HTERT RPE-1 (cell line): ENCODE results near the gene SLC16A8.
"Not testable (repeated sequence)": the region's sequence is repeated elsewhere in the genome, so short reads cannot be mapped to it uniquely, and the experiment has no call there.

Source experiments
- in situ Hi-C: fragments of 300-500 bp; cut with MboI; formaldehyde crosslinking; loops from 4 replicates; pipeline ENCODE4 v1.14.3; 2020; ENCODE audit warnings: low sequenced_read_pairs

Gene SLC16A8

DNA sequence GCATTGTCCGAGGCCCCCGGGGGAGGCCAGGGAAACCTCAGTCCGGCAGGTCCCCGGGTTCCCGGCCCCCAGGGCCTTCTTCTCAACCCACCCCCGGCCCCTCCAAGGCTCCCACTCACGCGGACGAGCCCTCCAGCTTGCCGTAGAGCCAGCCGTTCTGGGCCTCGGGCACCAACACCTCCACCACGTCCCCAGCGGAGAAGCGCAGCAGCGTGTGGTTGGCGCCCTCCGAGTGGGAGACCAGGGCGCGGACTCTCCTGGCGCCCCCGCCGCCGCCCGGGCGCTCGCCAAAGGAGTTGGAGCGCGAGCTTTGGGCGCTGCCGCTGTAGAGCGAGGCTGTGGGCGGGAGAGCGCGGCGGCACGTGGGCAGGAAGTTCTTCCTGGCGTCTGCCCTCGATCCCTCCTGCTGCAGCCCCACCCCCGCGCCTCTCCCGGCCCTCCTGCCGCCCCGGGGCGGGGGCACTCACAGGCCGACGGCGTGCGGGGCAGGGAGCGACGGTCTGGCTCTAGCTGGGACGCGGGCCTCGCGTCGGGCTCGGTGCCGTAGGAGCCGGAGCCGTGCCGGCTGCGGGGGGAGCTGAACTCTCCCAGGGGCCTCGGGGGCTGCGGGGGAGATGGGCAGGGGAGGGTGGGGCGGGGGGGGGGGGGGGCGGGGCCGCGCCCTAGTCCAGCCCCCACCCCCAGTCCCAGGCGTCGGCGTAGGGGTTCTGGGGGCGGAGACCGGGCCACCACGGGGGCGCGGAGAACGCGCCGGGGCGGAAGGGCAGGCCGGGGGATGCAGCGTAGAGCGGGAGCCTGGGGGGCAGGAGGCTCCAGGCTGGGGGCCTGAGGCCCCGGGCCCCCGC is 4.9 kb upstream of the SLC16A8 start:
- in situ Hi-C loops: no loop called here

DNA sequence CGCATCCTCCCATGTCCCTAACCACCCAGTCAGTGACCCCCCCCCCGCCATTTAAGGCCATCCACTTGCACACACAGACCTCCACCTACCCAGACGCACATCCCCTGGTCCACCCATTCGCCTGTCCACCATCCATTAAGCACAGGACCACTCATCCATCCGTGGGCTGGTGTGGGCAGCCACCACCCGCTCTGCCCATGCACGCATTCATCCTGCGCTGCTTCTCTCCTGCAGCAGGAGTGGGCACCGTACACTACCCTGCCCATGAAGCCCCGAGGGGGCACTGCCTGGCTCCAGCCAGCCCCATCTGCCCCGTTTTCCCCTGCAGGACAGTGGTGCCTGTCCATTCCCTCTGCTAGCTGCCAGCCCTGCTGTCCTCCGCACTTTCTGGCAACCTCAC is 3.9 kb upstream of the SLC16A8 start:
- in situ Hi-C loops: no loop called here

DNA sequence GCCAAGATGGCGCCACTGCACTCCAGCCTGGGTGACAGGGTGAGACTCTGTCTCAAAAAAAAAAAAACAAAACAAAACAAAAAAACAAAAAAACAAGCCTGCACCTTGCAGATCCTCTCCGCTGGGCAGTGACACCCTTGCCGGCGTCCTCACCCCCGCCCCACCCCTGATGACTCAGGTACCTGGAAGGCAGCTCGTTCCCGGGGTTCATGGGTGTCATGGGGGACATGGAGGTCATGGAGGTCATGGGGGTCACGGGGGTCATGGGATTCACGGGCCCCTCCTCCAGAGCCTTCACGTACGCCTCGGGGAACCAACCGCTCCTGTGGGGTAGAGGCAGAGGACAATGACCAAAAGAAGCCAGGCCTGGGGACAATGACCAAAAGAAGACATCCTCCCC is 3.0 kb upstream of the SLC16A8 start:
- in situ Hi-C loops: no loop called here

DNA sequence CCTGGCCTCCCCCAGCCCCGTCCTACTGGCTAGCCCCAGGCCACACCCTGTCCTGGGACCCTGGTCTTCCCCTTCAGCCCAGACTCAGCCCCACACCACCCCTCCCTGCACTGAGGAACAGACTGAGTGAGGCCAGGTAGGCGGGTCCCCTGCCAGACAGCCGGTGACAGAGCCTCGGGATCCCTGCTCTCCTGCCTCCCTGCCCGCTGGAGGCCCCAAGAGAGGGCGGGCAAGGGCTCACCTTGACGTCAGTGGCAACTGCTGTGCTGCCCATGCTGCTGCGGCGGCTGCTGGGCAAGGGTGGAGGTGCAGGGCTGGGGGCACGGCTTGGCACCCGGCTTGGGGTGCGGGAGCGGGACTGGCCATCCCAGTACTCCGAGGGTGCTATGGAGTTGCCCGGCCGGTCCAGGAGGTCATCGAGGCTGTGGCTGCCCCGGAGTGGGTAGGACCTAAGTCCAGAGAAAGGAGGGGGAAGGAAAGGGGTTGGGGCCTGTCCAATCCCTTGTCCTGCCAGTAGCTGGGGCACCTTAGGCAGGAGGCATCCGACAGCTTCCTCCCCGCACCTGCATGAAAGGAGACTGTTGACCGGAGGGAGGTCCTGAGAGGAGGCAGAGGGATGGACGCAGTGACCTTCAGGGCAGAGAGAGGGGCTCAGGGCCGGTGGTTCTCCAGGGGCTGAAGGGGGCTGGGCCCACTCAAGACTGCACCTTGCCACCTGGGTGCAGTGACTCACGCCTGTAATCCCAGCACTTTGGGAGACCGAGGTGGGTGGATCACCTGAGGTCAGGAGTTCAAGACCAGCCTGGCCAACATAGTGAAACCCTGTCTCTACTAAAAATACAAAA is 2.2 kb upstream of the SLC16A8 start:
- in situ Hi-C loops: no loop called here

DNA sequence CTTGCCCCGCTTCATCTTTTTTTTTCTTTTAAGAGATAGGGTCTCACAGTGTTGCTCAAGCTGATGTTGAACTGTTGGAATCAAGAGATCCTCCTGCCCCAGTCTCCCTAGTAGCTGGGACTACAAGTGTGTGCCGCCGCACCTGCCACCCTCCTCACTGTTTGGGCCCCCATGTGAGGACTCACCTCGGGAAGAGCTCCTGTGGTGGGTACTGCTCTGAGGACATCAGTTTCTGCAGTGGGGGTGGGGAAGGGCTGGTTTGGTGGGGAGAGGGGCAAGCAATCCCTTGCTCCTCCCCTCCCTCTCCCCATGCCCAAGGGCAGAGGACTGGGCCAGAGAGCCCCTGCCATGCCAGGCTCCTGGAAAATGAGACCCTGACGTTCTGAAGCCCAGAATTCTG is 1.5 kb upstream of the SLC16A8 start:
- in situ Hi-C loops: no loop called here

DNA sequence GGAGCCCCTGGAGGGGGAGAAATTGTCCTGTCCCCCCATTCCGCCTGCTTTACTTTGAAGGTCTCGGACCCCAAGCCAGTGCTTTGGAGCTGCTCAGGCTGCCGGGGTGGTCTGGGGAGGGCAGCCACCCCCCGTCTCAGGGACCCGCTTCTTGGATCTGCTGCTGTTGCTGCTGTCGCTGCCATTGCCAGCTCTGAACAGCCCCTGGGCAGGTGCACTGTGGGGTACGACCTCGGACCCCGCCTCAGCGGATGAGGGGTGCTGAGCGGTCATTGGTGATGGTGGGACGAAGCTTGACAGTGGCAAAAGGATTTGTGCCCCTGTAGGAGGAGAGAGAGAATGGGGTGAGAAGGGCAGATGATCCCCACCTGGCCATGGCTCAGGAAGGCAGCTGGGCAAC is 1.1 kb upstream of the SLC16A8 start:
- in situ Hi-C loops: no loop called here

DNA sequence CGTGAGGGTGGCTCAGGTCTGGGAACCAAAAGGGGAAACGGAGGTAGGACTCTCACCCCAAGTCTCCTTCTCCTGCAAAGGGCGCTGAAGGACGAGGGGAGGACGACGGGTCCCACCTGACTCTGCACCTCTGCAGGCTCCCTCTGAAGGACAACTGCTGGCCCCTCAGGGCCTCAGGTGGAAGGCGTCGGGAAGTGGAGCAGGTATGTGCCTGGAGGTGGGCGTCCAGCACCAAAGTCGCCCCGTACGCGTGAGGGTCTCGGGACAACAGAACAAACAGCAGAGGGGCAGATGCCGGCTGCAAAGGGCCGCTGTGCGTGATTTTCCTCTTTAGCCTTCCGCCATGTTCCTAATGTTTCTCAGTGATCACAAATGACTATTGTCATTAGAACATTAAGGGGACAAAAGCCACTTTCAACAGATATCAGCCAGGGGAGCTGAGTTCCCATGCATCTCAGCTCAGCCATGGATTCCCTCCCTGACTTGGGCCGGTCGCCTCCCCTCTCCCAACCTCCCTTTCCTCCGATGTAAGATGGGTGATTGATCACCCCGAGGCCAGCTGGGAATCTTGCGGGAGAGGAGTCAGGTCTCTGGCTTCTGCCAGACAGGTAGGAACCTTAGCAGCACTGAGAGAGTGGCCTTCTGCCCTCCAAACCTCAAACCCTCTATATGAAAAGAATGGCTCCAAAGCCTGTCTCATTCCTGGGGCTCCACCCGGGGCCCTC is 836 bp downstream of the SLC16A8 start:
- in situ Hi-C loops: no loop called here

- in situ Hi-C loops: no loop called here
Observed at GRCh38 chr22:38081941-38082828, 1.8 kb downstream of the SLC16A8 start.

GRCh38 chr22:38081636-38081940 is 2.4 kb downstream of the SLC16A8 start:
- in situ Hi-C loops: no loop called here

- in situ Hi-C loops: no loop called here
Observed at GRCh38 chr22:38080850-38081635, 2.9 kb downstream of the SLC16A8 start.

- in situ Hi-C loops: no loop called here
Observed at GRCh38 chr22:38080474-38080849, 3.5 kb downstream of the SLC16A8 start.

DNA sequence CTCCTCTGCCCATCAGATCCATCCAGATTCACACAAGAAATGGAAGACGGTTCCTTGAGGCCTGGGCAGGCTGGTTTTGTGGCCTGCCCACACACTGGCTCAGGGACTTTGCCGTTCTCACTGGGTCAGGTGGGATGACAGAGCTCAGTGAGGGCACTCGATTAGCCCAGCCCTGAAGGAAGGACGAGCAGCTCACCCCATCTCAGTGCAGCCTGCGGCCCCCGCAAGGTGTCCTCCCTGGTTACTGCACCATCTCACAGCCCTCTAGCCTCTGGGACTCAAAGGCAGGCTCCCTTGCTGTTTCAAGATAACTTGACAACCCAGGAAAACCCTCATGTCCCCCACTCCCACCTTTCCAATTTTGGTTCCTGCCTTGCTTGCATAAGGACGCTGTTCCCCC is 4.2 kb downstream of the SLC16A8 start:
- in situ Hi-C loops: no loop called here

DNA sequence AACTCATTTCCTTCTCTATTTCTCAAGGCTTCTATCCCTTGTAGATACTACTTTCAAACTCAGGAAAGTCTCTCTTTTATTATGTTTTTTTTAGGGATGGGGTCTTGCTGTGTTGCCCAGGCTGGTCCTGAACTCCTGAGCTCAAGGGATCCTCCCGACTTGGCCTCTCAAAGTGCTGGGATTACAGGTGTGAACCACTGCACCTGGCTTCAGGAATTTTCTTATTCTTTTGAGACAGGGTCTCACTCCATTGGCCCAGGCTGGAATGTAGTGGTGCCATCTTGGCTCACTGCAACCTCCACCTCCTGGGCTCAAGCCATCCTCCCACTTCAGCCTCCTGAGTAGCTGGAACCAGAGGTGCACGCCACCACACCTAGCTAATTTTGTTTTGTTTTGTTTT is 4.8 kb downstream of the SLC16A8 start:
- in situ Hi-C loops: not testable (repeated sequence)

DNA sequence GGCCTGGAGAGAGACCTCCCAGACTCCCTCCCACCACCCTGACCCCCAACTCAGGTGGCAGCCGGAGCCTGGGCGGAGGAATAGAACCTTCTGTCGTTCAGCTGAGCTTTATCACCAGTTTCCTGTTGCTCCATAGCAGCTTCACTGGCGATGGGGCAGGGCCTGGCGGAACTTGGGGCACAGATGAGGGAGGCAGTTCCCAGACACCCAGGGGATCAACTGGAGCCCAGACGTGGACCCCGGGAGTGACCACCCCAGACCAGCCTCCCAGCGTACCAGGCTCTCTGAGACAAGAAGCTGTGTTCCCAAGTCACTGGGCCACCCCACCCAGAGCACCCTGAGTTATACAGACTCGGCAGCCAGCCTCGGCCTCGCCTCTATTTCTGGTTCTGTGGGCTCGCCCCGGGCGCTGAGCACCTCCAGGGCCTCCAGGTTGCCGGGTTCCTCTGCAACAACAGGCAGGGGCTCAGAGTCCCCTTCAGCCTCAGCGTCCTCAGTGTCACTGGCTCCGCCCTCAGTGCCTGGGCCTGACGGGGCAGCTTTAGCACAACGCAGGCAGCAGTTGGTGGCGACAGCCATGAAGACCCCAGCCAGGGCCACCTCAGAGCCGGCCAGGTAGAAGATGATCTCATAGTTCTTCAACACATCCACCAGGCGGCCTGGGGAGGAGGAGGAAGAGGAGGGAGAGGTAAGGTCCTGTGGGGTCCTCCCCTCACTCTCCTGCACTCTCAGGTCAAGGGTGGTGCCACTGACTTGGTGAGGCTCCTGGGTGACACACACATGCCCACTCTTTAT is 5.7 kb downstream of the SLC16A8 start:
- in situ Hi-C loops: no loop called here

DNA sequence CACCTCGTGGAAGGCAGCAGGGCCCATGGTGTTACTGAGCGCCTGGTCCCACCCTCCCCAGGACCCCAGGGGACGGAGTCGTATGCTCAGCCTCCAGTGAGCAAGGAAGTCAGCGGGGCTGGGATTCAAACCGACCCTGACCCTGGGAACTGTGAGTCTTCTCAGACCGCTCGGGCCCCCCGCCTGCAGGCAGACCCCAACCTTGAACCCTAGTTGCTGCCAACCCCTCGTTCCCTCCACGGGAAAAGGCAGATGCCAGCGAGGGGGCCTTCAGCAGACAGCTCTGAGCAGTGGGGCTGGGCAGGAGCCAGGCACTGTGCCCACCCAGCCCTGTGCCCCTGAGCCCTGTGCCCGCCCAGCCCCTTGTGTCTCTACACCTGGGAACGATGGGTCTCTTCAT is 6.4 kb downstream of the SLC16A8 start:
- in situ Hi-C loops: no loop called here

DNA sequence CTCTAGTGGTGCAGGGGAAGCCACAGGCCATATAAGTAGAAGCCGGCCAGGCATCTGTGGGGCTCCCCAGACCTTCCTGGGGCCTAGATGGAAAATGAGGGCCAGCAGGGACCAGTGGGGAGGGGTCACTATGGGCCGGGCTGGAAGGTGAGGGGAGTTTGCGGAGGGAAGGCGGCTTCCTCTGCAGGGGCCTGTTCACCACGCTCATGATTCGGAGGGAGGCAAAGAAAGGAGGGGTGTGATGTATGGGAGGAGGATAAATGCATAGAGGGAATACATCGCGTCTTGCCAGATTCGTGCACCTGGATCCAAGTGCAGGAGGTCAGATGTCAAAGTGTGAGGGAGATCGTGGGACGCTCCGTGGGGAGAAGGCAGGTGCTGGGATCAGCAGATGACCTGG is 6.9 kb downstream of the SLC16A8 start:
- in situ Hi-C loops: no loop called here

- in situ Hi-C loops: no loop called here
Observed at GRCh38 chr22:38075961-38076360, 8.0 kb downstream of the SLC16A8 start.

DNA sequence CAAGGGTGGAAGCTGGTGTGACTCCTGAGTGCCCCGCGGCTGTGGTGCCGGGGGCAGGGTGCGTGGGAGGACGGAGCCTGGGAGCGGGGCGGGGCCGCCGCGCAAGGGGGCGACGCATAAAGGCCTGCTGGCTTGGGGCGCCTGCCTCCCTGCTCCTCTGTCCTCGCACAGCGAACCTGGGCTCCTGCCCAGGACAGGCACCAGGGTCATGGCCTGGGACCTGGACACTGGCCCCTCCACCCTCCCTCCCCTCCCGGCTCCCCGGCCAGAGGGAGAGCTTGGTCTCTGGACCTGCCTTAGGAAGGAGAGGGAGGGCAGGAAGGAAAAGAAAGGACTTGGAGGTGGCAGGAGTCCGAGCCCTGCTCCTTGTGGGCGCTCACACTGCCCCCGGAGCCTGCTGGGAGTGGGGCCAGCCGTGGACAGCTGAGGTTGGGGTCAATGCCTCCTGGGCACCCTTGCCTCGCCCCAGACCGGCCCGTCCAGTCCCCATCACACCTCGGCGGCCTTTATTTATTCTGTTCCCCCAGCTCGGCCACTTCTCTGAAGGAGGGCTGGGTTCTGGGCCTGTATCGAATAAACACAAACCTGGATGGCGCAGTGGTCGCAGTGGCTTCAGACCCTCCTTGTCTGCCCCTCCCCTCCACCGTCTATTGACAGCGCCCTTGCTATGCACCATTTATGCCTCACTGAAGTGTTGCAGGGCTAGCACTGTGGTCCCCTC is 8.7 kb downstream of the SLC16A8 start:
- in situ Hi-C loops: no loop called here
